Neural progenitor cell (in vitro differentiated cells): Measurements from ENCODE around the gene MYCBPAP. TPM values are rescaled to one million over a fixed set of nuclear protein-coding genes. Genes with fewer than 3 reads are reported as not detected.
"Not testable (repeated sequence)": the region's sequence is repeated elsewhere in the genome, so short reads cannot be mapped to it uniquely, and the experiment has no call there.

ENCODE experiments used
- DNase-seq: peaks from one replicate; pipeline ENCODE4 v3.0.0-alpha.2; 2016; ENCODE audit warnings: low spot score
- H2AFZ ChIP-seq: fragments of 200-600 bp; sonication (generic); replicated peaks from 2 replicates; pipeline ENCODE4 v1.6.1; 2016; ENCODE audit warnings: antibody characterized with exemption
- H3F3A ChIP-seq: fragments of 200-600 bp; sonication (generic); 2 replicates; pipeline ENCODE4 v1.6.1; 2016; ENCODE audit warnings: antibody characterized with exemption, low read depth
- H3K27ac ChIP-seq: fragments of 200-600 bp; sonication (generic); 2 replicates; pipeline ENCODE4 v1.5.1; 2016; ENCODE audit warnings: mild to moderate bottlenecking
- H3K27me3 ChIP-seq: fragments of 200-600 bp; sonication (generic); 2 replicates; pipeline ENCODE4 v1.6.1; 2016; ENCODE audit warnings: mild to moderate bottlenecking, moderate library complexity
- H3K36me3 ChIP-seq: fragments of 200-600 bp; sonication (generic); 2 replicates; pipeline ENCODE4 v1.5.1; 2016
- H3K4me1 ChIP-seq: fragments of 200-600 bp; sonication (generic); 2 replicates; pipeline ENCODE4 v1.6.1; 2016; ENCODE audit warnings: mixed run types
- H3K4me2 ChIP-seq: fragments of 200-600 bp; sonication (generic); 2 replicates; pipeline ENCODE4 v1.6.1; 2016
- H3K4me3 ChIP-seq: fragments of 200-600 bp; sonication (generic); 2 replicates; pipeline ENCODE4 v1.5.1; 2016
- H3K79me2 ChIP-seq: fragments of 200-600 bp; sonication (generic); 2 replicates; pipeline ENCODE4 v1.6.1; 2016; ENCODE audit warnings: low read depth
- H3K9ac ChIP-seq: fragments of 200-600 bp; sonication (generic); 2 replicates; pipeline ENCODE4 v1.6.1; 2016
- H3K9me3 ChIP-seq: fragments of 200-600 bp; sonication (generic); 2 replicates; pipeline ENCODE4 v1.5.1; 2016; ENCODE audit warnings: low read depth
- H4K20me1 ChIP-seq: fragments of 200-600 bp; sonication (generic); 2 replicates; pipeline ENCODE4 v1.6.1; 2016; ENCODE audit warnings: low read depth
- H3K27ac Mint-ChIP-seq: 3 replicates; pipeline ENCODE4 v1.8.0; 2021; ENCODE audit warnings: mixed read lengths
- H3K27me3 Mint-ChIP-seq: 2 replicates; pipeline ENCODE4 v1.8.0; 2022; ENCODE audit warnings: low read depth, mild to moderate bottlenecking, inconsistent platforms, moderate library complexity, mixed read lengths; ENCODE audit not compliant: insufficient read depth
- H3K36me3 Mint-ChIP-seq: 3 replicates; pipeline ENCODE4 v1.8.0; 2021; ENCODE audit warnings: mixed read lengths
- H3K4me1 Mint-ChIP-seq: 3 replicates; pipeline ENCODE4 v1.8.0; 2021; ENCODE audit warnings: mixed read lengths
- H3K4me3 Mint-ChIP-seq: 3 replicates; pipeline ENCODE4 v1.8.0; 2021; ENCODE audit warnings: mild to moderate bottlenecking, moderate library complexity, mixed read lengths
- H3K9me3 Mint-ChIP-seq: 3 replicates; pipeline ENCODE4 v1.8.0; 2020; ENCODE audit warnings: mixed read lengths
- CTCF ChIP-seq: fragments of 200-600 bp; sonication (generic); IDR thresholded peaks from 2 replicates; pipeline ENCODE4 v1.5.1; 2017; ENCODE audit warnings: antibody characterized with exemption, mild to moderate bottlenecking
- EZH2 ChIP-seq: fragments of 200-600 bp; sonication (generic); IDR thresholded peaks from 2 replicates; pipeline ENCODE4 v1.6.1; 2017; ENCODE audit warnings: antibody characterized with exemption, mild to moderate bottlenecking, moderate library complexity
- EZH2phosphoT487 ChIP-seq: fragments of 200-600 bp; sonication (generic); IDR thresholded peaks from 2 replicates; pipeline ENCODE4 v1.6.1; 2017; ENCODE audit warnings: antibody characterized with exemption
- total RNA-seq: library from RNA; depleted of rRNA; stranded (reverse); fragments of >200 nt; gene quantifications from 2 replicates; pipeline ENCODE4 v1.2.3, GENCODE V29; 2015; ENCODE audit warnings: low replicate concordance

MYCBPAP gene
- total RNA-seq, 1 donor from 2014 or later = 3.5 TPM

DNA sequence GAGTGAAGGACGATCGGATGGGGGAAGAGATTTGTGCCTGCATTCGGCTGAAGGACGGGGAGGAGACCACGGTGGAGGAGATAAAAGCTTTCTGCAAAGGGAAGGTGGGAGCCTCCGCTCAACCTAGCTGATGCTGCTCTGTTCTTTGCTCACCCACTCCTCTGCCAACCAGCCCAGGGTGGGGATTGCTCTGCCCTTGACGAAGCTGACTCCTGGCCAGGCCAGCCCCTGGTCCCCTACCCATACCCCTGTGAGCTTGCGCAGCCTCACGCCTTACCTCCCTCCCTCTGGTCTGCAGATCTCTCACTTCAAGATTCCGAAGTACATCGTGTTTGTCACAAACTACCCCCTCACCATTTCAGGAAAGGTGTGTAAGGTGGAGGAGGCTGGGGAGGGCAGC is 34.3 kb upstream of the MYCBPAP start:
- no peaks in the 10 kb centered on the region for H3K9me3 ChIP-seq
- no peak overlapping the region for H3K4me3 Mint-ChIP-seq
- peaks cover 8% of the 10 kb centered on the region for H3K4me1 ChIP-seq
- H3K79me2 ChIP-seq = no peaks in the 10 kb centered on the region
- H3K27me3 ChIP-seq = peaks cover 83% of the 10 kb centered on the region
- no peak overlapping the region for H3K4me3 ChIP-seq
- H2AFZ ChIP-seq = no peak overlapping the region
- peaks cover 26% of the 10 kb centered on the region for H3F3A ChIP-seq
- H3K9ac ChIP-seq = no peak overlapping the region
- no peak overlapping the region for H3K4me2 ChIP-seq
- H3K36me3 ChIP-seq = no peaks in the 10 kb centered on the region
- H3K9me3 Mint-ChIP-seq = no peaks in the 10 kb centered on the region
- H3K4me1 Mint-ChIP-seq = peaks cover 13% of the 10 kb centered on the region
- no peak overlapping the region for H3K27ac ChIP-seq
- peaks cover 5% of the 10 kb centered on the region for H4K20me1 ChIP-seq
- no peaks in the 10 kb centered on the region for H3K36me3 Mint-ChIP-seq
- peaks cover 36% of the 10 kb centered on the region for H3K27me3 Mint-ChIP-seq
- no peak overlapping the region for H3K27ac Mint-ChIP-seq
- no peak for TF ChIP-seq CTCF
- no peak for TF ChIP-seq EZH2
- no peak for TF ChIP-seq EZH2phosphoT487
- DNase-seq = no peak

GRCh38 chr17:50474523-50474922 is 33.7 kb upstream of the MYCBPAP start:
- Mint-ChIP-seq H3K27ac (no peak overlapping the region), H3K27me3 (peaks cover 36% of the 10 kb centered on the region), H3K36me3 (no peaks in the 10 kb centered on the region), H3K4me3 (no peak overlapping the region), H3K9me3 (no peaks in the 10 kb centered on the region), H3K4me1 (peaks cover 16% of the 10 kb centered on the region)
- no peak overlapping the region for H2AFZ ChIP-seq
- no peak for TF ChIP-seq EZH2phosphoT487
- no peak for TF ChIP-seq CTCF
- TF ChIP-seq EZH2 = no peak
- H3K27ac ChIP-seq = no peak overlapping the region
- H3K9ac ChIP-seq = no peak overlapping the region
- H3K4me3 ChIP-seq = no peak overlapping the region
- no peaks in the 10 kb centered on the region for H3K9me3 ChIP-seq
- peaks cover 3% of the 10 kb centered on the region for H3K4me1 ChIP-seq
- peaks cover 3% of the 10 kb centered on the region for H4K20me1 ChIP-seq
- peaks cover 31% of the 10 kb centered on the region for H3F3A ChIP-seq
- peaks cover 77% of the 10 kb centered on the region for H3K27me3 ChIP-seq
- H3K4me2 ChIP-seq = no peak overlapping the region
- DNase-seq = no peak
- H3K36me3 ChIP-seq = no peaks in the 10 kb centered on the region
- no peaks in the 10 kb centered on the region for H3K79me2 ChIP-seq

DNA sequence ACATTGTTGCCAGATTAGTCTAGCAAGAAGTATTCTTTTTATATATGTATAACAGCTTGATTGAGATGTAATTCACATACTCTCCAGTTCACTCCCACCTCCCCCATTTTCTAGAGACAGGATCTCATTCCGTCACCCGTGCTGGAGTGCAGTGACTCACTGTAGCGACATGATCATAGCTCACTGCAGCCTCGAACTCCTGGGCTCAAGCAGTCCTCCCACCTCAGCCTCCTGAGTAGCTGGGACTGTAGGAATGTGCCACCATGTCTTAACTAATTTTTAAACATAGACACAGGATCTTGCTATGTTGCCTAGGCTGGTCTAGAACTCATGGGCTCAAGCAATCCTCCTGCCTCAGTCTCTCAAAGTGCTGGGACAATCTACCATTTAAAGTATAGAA is 32.9 kb upstream of the MYCBPAP start:
- Mint-ChIP-seq H3K27ac (no peak overlapping the region), H3K4me1 (peaks cover 19% of the 10 kb centered on the region), H3K4me3 (no peak overlapping the region), H3K36me3 (no peaks in the 10 kb centered on the region), H3K27me3 (peaks cover 33% of the 10 kb centered on the region), H3K9me3 (no peaks in the 10 kb centered on the region)
- Histone ChIP-seq H3K4me3 (no peak overlapping the region), H3K79me2 (no peaks in the 10 kb centered on the region), H2AFZ (no peak overlapping the region), H3K9me3 (no peaks in the 10 kb centered on the region), H3K4me1 (peaks cover 3% of the 10 kb centered on the region), H3K4me2 (no peak overlapping the region), H3K9ac (no peak overlapping the region), H3K27ac (no peak overlapping the region), H3F3A (peaks cover 31% of the 10 kb centered on the region), H4K20me1 (peaks cover 5% of the 10 kb centered on the region), H3K36me3 (no peaks in the 10 kb centered on the region), H3K27me3 (peaks cover 68% of the 10 kb centered on the region)
- no peak for DNase-seq
- TF ChIP-seq EZH2 (no peak), CTCF (no peak), EZH2phosphoT487 (no peak)

- not testable (repeated sequence) for H3K4me3 ChIP-seq, H3K27ac Mint-ChIP-seq
Measured at GRCh38 chr17:50475775-50476544, 32.3 kb upstream of the MYCBPAP start.

More at GRCh38 chr17:50475775-50476544, 32.3 kb upstream of the MYCBPAP start:
- Histone ChIP-seq H3F3A (peaks cover 31% of the 10 kb centered on the region), H3K27me3 (peaks cover 62% of the 10 kb centered on the region), H3K4me2 (peak overlapping the region; percentile 60)
- H3K9me3 ChIP-seq, H3K36me3 Mint-ChIP-seq, H3K9ac ChIP-seq, H3K4me1 ChIP-seq, H3K79me2 ChIP-seq, H3K27ac ChIP-seq, H3K9me3 Mint-ChIP-seq, H4K20me1 ChIP-seq, DNase-seq, H2AFZ ChIP-seq, H3K36me3 ChIP-seq: not testable (repeated sequence)
- H3K27me3 Mint-ChIP-seq = peaks cover 30% of the 10 kb centered on the region
- H3K4me3 Mint-ChIP-seq = peak overlapping the region; percentile 17
- peaks cover 16% of the 10 kb centered on the region for H3K4me1 Mint-ChIP-seq
